Glomerular visceral epithelial cell (primary cell): ENCODE measurements around the gene KLHDC1.

Source experiments
- DNase-seq: peaks from one replicate; pipeline ENCODE4 v3.0.0-alpha.2; 2016; ENCODE audit errors: extremely low spot score

The KLHDC1 gene

GRCh38 chr14:49786315-49786714, 93.4 kb downstream of the KLHDC1 start:
- no peak for DNase-seq

GRCh38 chr14:49792618-49793017, 99.7 kb downstream of the KLHDC1 start:
- no peak for DNase-seq

- DNase-seq = no peak
These were observed 103.1 kb downstream of the KLHDC1 start for GRCh38 chr14:49796025-49796424.
